ENCODE measurements around the gene MTHFD1.

The MTHFD1 gene

GRCh38 chr14:64407329-64407728, 19.2 kb downstream of the MTHFD1 start:
- DNase-seq (ENCODE audit: low read depth in 2 of 2), result no peak

- DNase-seq (ENCODE audit: low read depth in 2 of 2), result no peak
These were observed 21.2 kb downstream of the MTHFD1 start for GRCh38 chr14:64409126-64409920.

GRCh38 chr14:64410084-64410774, 22.1 kb downstream of the MTHFD1 start:
- DNase-seq (ENCODE audit: low read depth in 2 of 2), result no peak

- DNase-seq (ENCODE audit: low read depth in 2 of 2), result no peak
These were observed 22.8 kb downstream of the MTHFD1 start for GRCh38 chr14:64411001-64411400.

- DNase-seq (ENCODE audit: low read depth in 2 of 2), result no peak
These were observed 24.1 kb downstream of the MTHFD1 start for GRCh38 chr14:64412237-64412636.

GRCh38 chr14:64416348-64416932, 28.3 kb downstream of the MTHFD1 start:
- DNase-seq (ENCODE audit: low read depth in 2 of 2), result no peak

- no peak for DNase-seq (ENCODE audit: low read depth in 2 of 2)
These were observed 29.1 kb downstream of the MTHFD1 start for GRCh38 chr14:64417055-64417770.

- DNase-seq (ENCODE audit: low read depth in 2 of 2), result no peak
These were observed 29.6 kb downstream of the MTHFD1 start for GRCh38 chr14:64417771-64418125.

- no peak for DNase-seq (ENCODE audit: low read depth in 2 of 2)
These were observed 30.9 kb downstream of the MTHFD1 start for GRCh38 chr14:64419003-64419402.

- no peak for DNase-seq (ENCODE audit: low read depth in 2 of 2)
These were observed 33.0 kb downstream of the MTHFD1 start for GRCh38 chr14:64421166-64421565.

GRCh38 chr14:64422005-64422404, 33.9 kb downstream of the MTHFD1 start:
- no peak for DNase-seq (ENCODE audit: low read depth in 2 of 2)

- no peak for DNase-seq (ENCODE audit: low read depth in 2 of 2)
These were observed 34.6 kb downstream of the MTHFD1 start for GRCh38 chr14:64422756-64423155.

GRCh38 chr14:64423987-64424386, 35.8 kb downstream of the MTHFD1 start:
- no peak for DNase-seq (ENCODE audit: low read depth in 2 of 2)

GRCh38 chr14:64434528-64434927, 46.4 kb downstream of the MTHFD1 start:
- no peak for DNase-seq (ENCODE audit: low read depth in 2 of 2)

- no peak for DNase-seq (ENCODE audit: low read depth in 2 of 2)
These were observed 50.2 kb downstream of the MTHFD1 start for GRCh38 chr14:64438181-64438841.

- DNase-seq (ENCODE audit: low read depth in 2 of 2), result no peak
These were observed 51.0 kb downstream of the MTHFD1 start for GRCh38 chr14:64439141-64439540.

- no peak for DNase-seq (ENCODE audit: low read depth in 2 of 2)
These were observed 52.3 kb downstream of the MTHFD1 start for GRCh38 chr14:64440494-64440893.

- no peak for DNase-seq (ENCODE audit: low read depth in 2 of 2)
These were observed 54.3 kb downstream of the MTHFD1 start for GRCh38 chr14:64442300-64442988.

- DNase-seq (ENCODE audit: low read depth in 2 of 2), result no peak
These were observed 56.0 kb downstream of the MTHFD1 start for GRCh38 chr14:64444140-64444539.

GRCh38 chr14:64444984-64445845, 57.1 kb downstream of the MTHFD1 start:
- DNase-seq (ENCODE audit: low read depth in 2 of 2), result peak in 1 of 2 experiments; percentile 19
